ENCODE data around the gene NACC1.
A peak's percentile ranks its signal among the peaks of the same experiment; 100 is the strongest.

The NACC1 gene

GRCh38 chr19:13100031-13100588 lies 18.0 kb upstream of the NACC1 start:
- intact Hi-C loops (cut with micrococcal nuclease) = loop anchor here (5.0 kb wide), 1 partner anchor 52 kb away; the partner anchor contains the start of genes IER2 and STX10
- Mint-ChIP-seq H3K4me3 (peak overlapping the region; percentile 92), H3K36me3 (ENCODE audit: low read depth) (peaks cover 70% of the 10 kb centered on the region), H3K9me3 (no peaks in the 10 kb centered on the region), H3K4me1 (ENCODE audit: low read depth) (peaks cover 71% of the 10 kb centered on the region), H3K27me3 (no peaks in the 10 kb centered on the region), H3K27ac (peak overlapping the region; percentile 98)

- peaks cover 68% of the 10 kb centered on the region for H3K36me3 Mint-ChIP-seq (ENCODE audit: low read depth)
- H3K9me3 Mint-ChIP-seq = no peaks in the 10 kb centered on the region
- intact Hi-C loops (cut with micrococcal nuclease) = loop anchor here (5.0 kb wide), 1 partner anchor 51 kb away; the partner anchor contains the start of genes IER2 and STX10
- H3K4me3 Mint-ChIP-seq = peak overlapping the region; percentile 92
- peaks cover 75% of the 10 kb centered on the region for H3K4me1 Mint-ChIP-seq (ENCODE audit: low read depth)
- H3K27ac Mint-ChIP-seq = peak overlapping the region; percentile 98
- H3K27me3 Mint-ChIP-seq = no peaks in the 10 kb centered on the region
Measured at GRCh38 chr19:13100841-13101589, 17.0 kb upstream of the NACC1 start.

GRCh38 chr19:13101590-13102415 lies 16.3 kb upstream of the NACC1 start:
- intact Hi-C loops (cut with micrococcal nuclease) = loop anchor here (5.0 kb wide), 1 partner anchor 50 kb away; the partner anchor contains the start of genes IER2 and STX10
- peaks cover 65% of the 10 kb centered on the region for H3K36me3 Mint-ChIP-seq (ENCODE audit: low read depth)
- peak overlapping the region; percentile 92 for H3K4me3 Mint-ChIP-seq
- H3K27me3 Mint-ChIP-seq = no peaks in the 10 kb centered on the region
- H3K4me1 Mint-ChIP-seq (ENCODE audit: low read depth) = peaks cover 70% of the 10 kb centered on the region
- H3K27ac Mint-ChIP-seq = peak overlapping the region; percentile 98
- H3K9me3 Mint-ChIP-seq = no peaks in the 10 kb centered on the region

GRCh38 chr19:13102416-13102665 lies 15.7 kb upstream of the NACC1 start:
- Mint-ChIP-seq H3K27me3 (no peaks in the 10 kb centered on the region), H3K9me3 (no peaks in the 10 kb centered on the region), H3K4me3 (peak overlapping the region; percentile 92), H3K27ac (peak overlapping the region; percentile 98), H3K36me3 (ENCODE audit: low read depth) (peaks cover 70% of the 10 kb centered on the region), H3K4me1 (ENCODE audit: low read depth) (peaks cover 70% of the 10 kb centered on the region)
- intact Hi-C loops (cut with micrococcal nuclease) = loop anchor here (5.0 kb wide), 1 partner anchor 50 kb away; the partner anchor contains the start of genes IER2 and STX10

- Mint-ChIP-seq H3K27me3 (no peaks in the 10 kb centered on the region), H3K9me3 (no peaks in the 10 kb centered on the region), H3K27ac (peak within 1 kb of the TSS; percentile 98), H3K4me1 (ENCODE audit: low read depth) (peaks cover 68% of the 10 kb centered on the region), H3K4me3 (peak within 1 kb of the TSS; percentile 92), H3K36me3 (ENCODE audit: low read depth) (peaks cover 73% of the 10 kb centered on the region)
- intact Hi-C loops (cut with micrococcal nuclease) = loop anchor here (1.0 to 5.0 kb wide), 2 partner anchors 9 to 49 kb away; partner anchors contain the start of genes IER2 and STX10
Measured at GRCh38 chr19:13102666-13103580, 15.1 kb upstream of the NACC1 start, which contains the start of gene LYL1. Gene LYL1 (minus strand): TSS chr19:13102858. CDS start chr19:13101171, 1,687 bp downstream.

- Mint-ChIP-seq H3K9me3 (no peaks in the 10 kb centered on the region), H3K36me3 (ENCODE audit: low read depth) (peaks cover 67% of the 10 kb centered on the region), H3K4me1 (ENCODE audit: low read depth) (peaks cover 59% of the 10 kb centered on the region), H3K27ac (peak overlapping the region; percentile 98), H3K4me3 (peak overlapping the region; percentile 92), H3K27me3 (no peaks in the 10 kb centered on the region)
- intact Hi-C loops (cut with micrococcal nuclease) = loop anchor here (1.0 to 5.0 kb wide), 3 partner anchors 9 to 49 kb away; partner anchors contain the start of genes IER2, STX10 and TRMT1
Measured at GRCh38 chr19:13103581-13104359, 14.3 kb upstream of the NACC1 start.

GRCh38 chr19:13104360-13104847 lies 13.7 kb upstream of the NACC1 start:
- peaks cover 54% of the 10 kb centered on the region for H3K4me1 Mint-ChIP-seq (ENCODE audit: low read depth)

GRCh38 chr19:13104848-13105711 lies 13.0 kb upstream of the NACC1 start:
- H3K9me3 Mint-ChIP-seq = no peaks in the 10 kb centered on the region
- H3K27ac Mint-ChIP-seq = peak overlapping the region; percentile 98
- no peaks in the 10 kb centered on the region for H3K27me3 Mint-ChIP-seq
- peaks cover 66% of the 10 kb centered on the region for H3K36me3 Mint-ChIP-seq (ENCODE audit: low read depth)
- peaks cover 48% of the 10 kb centered on the region for H3K4me1 Mint-ChIP-seq (ENCODE audit: low read depth)
- H3K4me3 Mint-ChIP-seq = peak overlapping the region; percentile 88
- intact Hi-C loops (cut with micrococcal nuclease) = loop anchor here (1.0 to 5.0 kb wide), 2 partner anchors 11 to 47 kb away; partner anchors contain the start of genes IER2, STX10 and TRMT1

More at GRCh38 chr19:13104360-13104847, 13.7 kb upstream of the NACC1 start:
- Mint-ChIP-seq H3K9me3 (no peaks in the 10 kb centered on the region), H3K4me3 (peak overlapping the region; percentile 88), H3K27me3 (no peaks in the 10 kb centered on the region), H3K27ac (peak overlapping the region; percentile 98), H3K36me3 (ENCODE audit: low read depth) (peaks cover 66% of the 10 kb centered on the region)
- intact Hi-C loops (cut with micrococcal nuclease) = loop anchor here (1.0 to 5.0 kb wide), 2 partner anchors 12 to 48 kb away; partner anchors contain the start of genes IER2, STX10 and TRMT1

- H3K4me1 Mint-ChIP-seq (ENCODE audit: low read depth) = peaks cover 15% of the 10 kb centered on the region
- no peak overlapping the region for H3K27ac Mint-ChIP-seq
- H3K36me3 Mint-ChIP-seq (ENCODE audit: low read depth) = peaks cover 69% of the 10 kb centered on the region
Measured at GRCh38 chr19:13109361-13110098, 8.5 kb upstream of the NACC1 start.

GRCh38 chr19:13110099-13110610 lies 7.9 kb upstream of the NACC1 start:
- intact Hi-C loops (cut with micrococcal nuclease) = no loop called here
- H3K27ac Mint-ChIP-seq = no peak overlapping the region

More at GRCh38 chr19:13109361-13110098, 8.5 kb upstream of the NACC1 start:
- H3K9me3 Mint-ChIP-seq = no peaks in the 10 kb centered on the region
- H3K27me3 Mint-ChIP-seq = no peaks in the 10 kb centered on the region
- no peak overlapping the region for H3K4me3 Mint-ChIP-seq
- intact Hi-C loops (cut with micrococcal nuclease) = no loop called here

GRCh38 chr19:13112555-13112954 lies 5.5 kb upstream of the NACC1 start:
- H3K27me3 Mint-ChIP-seq = no peaks in the 10 kb centered on the region
- no peak overlapping the region for H3K4me3 Mint-ChIP-seq
- intact Hi-C loops (cut with micrococcal nuclease) = no loop called here
- H3K4me1 Mint-ChIP-seq (ENCODE audit: low read depth) = peaks cover 23% of the 10 kb centered on the region
- H3K27ac Mint-ChIP-seq = no peak overlapping the region
- H3K9me3 Mint-ChIP-seq = no peaks in the 10 kb centered on the region
- peaks cover 66% of the 10 kb centered on the region for H3K36me3 Mint-ChIP-seq (ENCODE audit: low read depth)

More at GRCh38 chr19:13110099-13110610, 7.9 kb upstream of the NACC1 start:
- peaks cover 12% of the 10 kb centered on the region for H3K4me1 Mint-ChIP-seq (ENCODE audit: low read depth)
- peaks cover 64% of the 10 kb centered on the region for H3K36me3 Mint-ChIP-seq (ENCODE audit: low read depth)
- no peak overlapping the region for H3K4me3 Mint-ChIP-seq
- no peaks in the 10 kb centered on the region for H3K9me3 Mint-ChIP-seq
- H3K27me3 Mint-ChIP-seq = no peaks in the 10 kb centered on the region
